SK-N-MC (cell line): ENCODE data around the gene FASTKD2.

Source experiments
- EZH2 ChIP-seq: fragments of 200-600 bp; sonication (generic); IDR thresholded peaks from one replicate; pipeline ENCODE4 v1.6.1; 2017; ENCODE audit warnings: antibody characterized with exemption
- FOXP2 ChIP-seq: optimal IDR thresholded peaks from 2 replicates; pipeline ENCODE3; 2011; ENCODE audit warnings: mild to moderate bottlenecking, moderate library complexity; ENCODE audit not compliant: insufficient read depth; ENCODE audit errors: extremely low read length, control extremely low read depth
- POLR2AphosphoS5 ChIP-seq: IDR thresholded peaks from 2 replicates; pipeline ENCODE4 v1.6.1; 2012; ENCODE audit warnings: mild to moderate bottlenecking, low read depth, low read length, borderline replicate concordance

GRCh38 chr2:206833291-206833690 is 67.9 kb downstream of the FASTKD2 start:
- TF ChIP-seq POLR2AphosphoS5 (no peak), EZH2 (no peak), FOXP2 (no peak)
